ENCODE results near the gene CRIM1.
A peak's percentile ranks its signal among the peaks of the same experiment; 100 is the strongest.

GRCh38 chr2:36361396-36361795 lies 5.8 kb downstream of the CRIM1 start:
- TF ChIP-seq CTCF (IDR thresholded peaks at IDR 0.05) (no peak), POLR2AphosphoS5 (IDR thresholded peaks at IDR 0.05) (peak in 1 of 2 donors; percentile 30), POLR2A (IDR thresholded peaks at IDR 0.05) (no peak), EP300 (IDR thresholded peaks at IDR 0.05) (no peak)

Data from upper lobe of left lung (tissue), 4 donors.